NT2/D1 (cell line): ENCODE data around the gene HS3ST5.

Source experiments
- SUZ12 ChIP-seq: IDR thresholded peaks from 2 replicates; pipeline ENCODE4 v1.6.1; 2011; ENCODE audit not compliant: insufficient read length, insufficient read depth; ENCODE audit errors: extremely low read depth
- YY1 ChIP-seq: IDR thresholded peaks from 2 replicates; pipeline ENCODE4 v1.6.1; 2011; ENCODE audit not compliant: insufficient read length, insufficient read depth

- TF ChIP-seq SUZ12 (no peak), YY1 (no peak)
Measured at GRCh38 chr6:114090626-114091025, 252.2 kb downstream of the HS3ST5 start.
